GM10847 (cell line): Measurements from ENCODE around the gene GNG13.

Experiments
- POLR2A ChIP-seq: IDR thresholded peaks from 2 replicates; pipeline ENCODE4 v1.6.1; 2011; ENCODE audit not compliant: insufficient read length; ENCODE audit errors: extremely low read depth

GNG13 gene

DNA sequence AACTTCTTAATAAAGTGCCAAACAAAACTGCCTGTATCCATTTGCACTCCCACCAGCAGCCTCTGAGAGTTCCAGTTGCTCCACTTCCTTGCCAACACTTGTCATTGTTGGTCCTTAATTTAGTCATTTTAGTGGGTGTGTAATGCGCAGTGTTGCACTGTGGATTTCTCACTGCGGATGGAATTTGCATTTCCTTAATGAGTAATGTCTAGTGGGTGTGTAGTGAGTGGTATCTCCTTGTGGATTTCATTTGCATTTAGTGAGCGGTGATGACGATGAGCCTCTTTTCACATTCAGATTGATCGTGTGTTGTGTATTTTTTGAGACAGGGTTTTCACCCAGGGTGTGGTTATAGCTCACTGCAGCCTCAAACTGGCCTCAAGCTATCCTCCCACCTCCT, 44.1 kb downstream of the GNG13 start:
- no peak for TF ChIP-seq POLR2A

DNA sequence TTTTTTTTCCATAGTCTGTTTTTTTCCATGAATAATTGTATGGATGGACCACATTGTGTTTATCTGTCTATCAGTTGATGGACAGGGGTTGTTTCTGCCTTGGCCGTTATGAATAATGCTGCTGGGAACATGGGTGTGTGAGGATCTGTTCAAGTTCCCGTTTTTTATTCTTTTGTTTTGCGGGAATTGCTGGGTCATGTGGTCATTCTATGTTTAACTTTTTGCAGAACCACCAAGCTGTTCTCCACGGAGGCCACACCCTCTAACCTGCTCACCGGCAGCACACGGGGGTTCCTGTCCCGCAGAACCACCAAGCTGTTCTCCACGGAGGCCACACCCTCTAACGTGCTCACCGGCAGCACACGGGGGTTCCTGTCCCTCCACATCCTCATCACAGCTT, 45.9 kb downstream of the GNG13 start:
- TF ChIP-seq POLR2A: no peak

DNA sequence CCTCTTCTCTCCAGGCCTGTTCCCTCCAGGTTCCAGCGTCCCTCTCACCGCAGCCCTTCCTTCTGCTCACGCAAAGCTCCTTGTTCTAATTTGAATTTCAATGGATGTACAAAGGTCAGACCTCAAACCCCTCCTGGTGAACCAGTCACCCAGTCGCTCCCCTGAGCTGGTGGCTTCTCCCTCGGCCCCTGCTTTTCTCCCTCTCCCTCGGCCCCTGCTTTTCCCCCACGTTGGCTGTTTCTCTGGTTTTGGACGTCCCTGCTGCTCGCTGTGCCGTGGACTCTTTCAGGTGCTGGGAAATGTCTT, 48.6 kb downstream of the GNG13 start:
- no peak for TF ChIP-seq POLR2A

DNA sequence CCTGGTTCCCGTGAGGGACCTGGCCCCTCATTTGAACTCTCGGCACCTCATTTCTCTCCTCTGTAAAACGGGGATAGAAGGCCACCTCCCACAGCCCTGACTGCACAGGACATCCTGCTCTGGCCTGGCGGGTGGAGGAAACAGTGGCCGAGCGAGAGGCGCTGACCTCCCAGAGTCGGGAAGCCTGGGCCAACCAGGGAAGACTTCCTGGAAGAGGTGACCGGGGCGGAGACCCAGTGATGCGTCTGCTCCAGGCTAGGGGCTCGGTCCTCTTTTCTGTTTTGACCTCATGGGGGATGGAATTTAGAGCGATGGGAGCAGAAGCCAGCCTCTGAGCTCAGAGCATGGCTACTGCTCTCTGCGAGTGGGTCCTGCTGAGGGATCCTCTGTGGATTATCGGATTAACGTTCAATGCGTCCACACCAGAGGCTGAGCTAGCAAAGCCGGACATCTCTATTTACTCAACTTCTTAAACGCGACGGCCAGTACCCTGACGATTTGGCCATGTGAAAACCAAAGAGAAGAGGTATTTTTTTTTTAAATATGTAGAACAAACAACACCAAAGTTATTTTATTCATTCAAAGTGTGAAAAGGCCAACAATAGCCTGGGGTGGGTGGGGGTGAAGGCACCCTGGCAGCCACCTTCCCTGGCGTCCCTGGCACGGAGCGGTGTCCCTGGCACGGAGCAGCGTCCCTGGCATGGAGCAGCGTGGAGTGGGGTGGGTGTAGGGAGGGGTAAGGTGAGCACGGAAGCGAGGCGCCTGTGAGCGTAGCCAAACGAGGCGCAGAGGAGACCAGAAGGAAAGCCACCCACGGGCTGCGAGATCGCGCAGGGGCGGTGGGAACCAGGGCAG, 49.2 kb downstream of the GNG13 start:
- TF ChIP-seq POLR2A: no peak

DNA sequence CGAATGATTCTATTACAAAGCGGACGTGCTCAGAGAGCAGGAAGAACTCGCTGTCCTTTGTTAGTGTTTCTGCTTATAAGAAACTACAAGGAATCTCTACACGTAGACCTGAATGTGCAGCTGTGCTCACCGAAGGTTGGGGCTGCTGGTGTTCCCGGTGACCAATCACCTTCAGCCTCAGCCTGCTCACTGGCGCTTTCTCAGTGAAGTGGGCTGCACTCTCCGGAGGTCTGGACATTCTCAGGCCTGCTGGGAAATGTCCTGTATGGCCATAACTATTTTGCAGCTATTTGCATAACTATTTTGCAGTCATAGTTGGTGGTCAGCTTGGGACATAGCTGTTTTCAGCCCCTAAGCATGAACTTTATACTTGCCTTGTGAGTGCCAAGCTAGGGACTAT, 50.0 kb downstream of the GNG13 start:
- TF ChIP-seq POLR2A: no peak

DNA sequence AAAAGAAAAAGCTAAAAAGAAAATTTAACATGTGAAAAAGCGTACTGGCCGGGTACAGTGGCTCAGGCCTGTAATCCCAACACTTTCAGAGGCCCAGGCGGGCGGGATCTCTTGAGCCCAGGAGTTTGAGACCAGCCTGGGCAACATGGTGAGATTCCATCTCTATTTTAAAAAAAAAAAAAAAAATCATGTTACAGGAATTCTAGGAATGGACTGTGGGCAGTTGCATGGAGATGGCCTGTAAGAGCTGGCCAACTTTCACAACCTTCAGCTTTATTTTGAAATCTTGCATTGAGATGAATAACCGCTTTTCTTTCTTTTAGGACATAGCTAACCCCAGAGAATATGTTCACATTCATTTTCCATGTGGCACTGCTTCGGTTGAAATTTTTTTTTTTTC, 51.5 kb downstream of the GNG13 start:
- no peak for TF ChIP-seq POLR2A
